Hepatocyte (in vitro differentiated cells): Measurements from ENCODE around the gene PPP1R3C.

Source experiments
- EZH2 ChIP-seq: fragments of 200-600 bp; sonication (generic); IDR thresholded peaks from 2 replicates; pipeline ENCODE4 v1.6.1; 2016; ENCODE audit warnings: antibody characterized with exemption, mild to moderate bottlenecking, borderline replicate concordance
- TF ChIP-seq, protein P1 (sequence below): fragments of 200-600 bp; sonication (generic); IDR thresholded peaks from 2 replicates; pipeline ENCODE4 v1.5.1; 2016; ENCODE audit warnings: antibody characterized with exemption, mild to moderate bottlenecking; ENCODE audit not compliant: poor library complexity

DNA sequence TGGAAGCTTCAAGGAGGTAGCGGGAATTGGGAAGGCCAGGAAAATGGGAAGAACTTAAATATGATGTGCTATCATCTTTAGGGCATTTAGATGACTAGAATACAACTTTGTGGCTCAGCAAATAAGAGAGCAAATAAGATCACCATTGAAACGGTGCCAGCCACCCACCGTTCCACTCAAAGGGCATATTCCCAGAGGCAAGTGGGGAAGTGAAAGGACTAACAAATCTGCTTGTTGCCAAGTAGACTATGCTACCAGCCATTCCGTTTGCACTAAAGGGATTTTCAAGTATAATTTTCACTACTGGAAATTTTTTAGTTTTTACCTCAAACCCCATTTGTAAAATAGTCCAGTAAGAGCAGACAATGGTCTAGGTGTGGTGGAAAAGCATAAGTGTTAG lies 4.0 kb upstream of the PPP1R3C start:
- TF ChIP-seq, protein P1, sequence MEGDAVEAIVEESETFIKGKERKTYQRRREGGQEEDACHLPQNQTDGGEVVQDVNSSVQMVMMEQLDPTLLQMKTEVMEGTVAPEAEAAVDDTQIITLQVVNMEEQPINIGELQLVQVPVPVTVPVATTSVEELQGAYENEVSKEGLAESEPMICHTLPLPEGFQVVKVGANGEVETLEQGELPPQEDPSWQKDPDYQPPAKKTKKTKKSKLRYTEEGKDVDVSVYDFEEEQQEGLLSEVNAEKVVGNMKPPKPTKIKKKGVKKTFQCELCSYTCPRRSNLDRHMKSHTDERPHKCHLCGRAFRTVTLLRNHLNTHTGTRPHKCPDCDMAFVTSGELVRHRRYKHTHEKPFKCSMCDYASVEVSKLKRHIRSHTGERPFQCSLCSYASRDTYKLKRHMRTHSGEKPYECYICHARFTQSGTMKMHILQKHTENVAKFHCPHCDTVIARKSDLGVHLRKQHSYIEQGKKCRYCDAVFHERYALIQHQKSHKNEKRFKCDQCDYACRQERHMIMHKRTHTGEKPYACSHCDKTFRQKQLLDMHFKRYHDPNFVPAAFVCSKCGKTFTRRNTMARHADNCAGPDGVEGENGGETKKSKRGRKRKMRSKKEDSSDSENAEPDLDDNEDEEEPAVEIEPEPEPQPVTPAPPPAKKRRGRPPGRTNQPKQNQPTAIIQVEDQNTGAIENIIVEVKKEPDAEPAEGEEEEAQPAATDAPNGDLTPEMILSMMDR, result no peak
- no peak for TF ChIP-seq EZH2
